Head of caudate nucleus (tissue), 42 donors: Measurements from ENCODE around the gene NOP53.
A peak's percentile ranks its signal among the peaks of the same experiment; 100 is the strongest.
"Not testable (repeated sequence)": the region's sequence is repeated elsewhere in the genome, so short reads cannot be mapped to it uniquely, and the experiment has no call there.

Experiments used
- DNase-seq, 42 donors: peaks; one replicate each; pipeline versions ENCODE4 v3.0.0 to v3.0.0-alpha.2; 2020 to 2021; ENCODE audit warnings: mixed read lengths in 7 of 42
- intact Hi-C: fragments of 100-400 bp; cut with DNase I; formaldehyde crosslinking; loops from one replicate; pipeline ENCODE4 v1.15.0; 2022

The NOP53 gene

DNA sequence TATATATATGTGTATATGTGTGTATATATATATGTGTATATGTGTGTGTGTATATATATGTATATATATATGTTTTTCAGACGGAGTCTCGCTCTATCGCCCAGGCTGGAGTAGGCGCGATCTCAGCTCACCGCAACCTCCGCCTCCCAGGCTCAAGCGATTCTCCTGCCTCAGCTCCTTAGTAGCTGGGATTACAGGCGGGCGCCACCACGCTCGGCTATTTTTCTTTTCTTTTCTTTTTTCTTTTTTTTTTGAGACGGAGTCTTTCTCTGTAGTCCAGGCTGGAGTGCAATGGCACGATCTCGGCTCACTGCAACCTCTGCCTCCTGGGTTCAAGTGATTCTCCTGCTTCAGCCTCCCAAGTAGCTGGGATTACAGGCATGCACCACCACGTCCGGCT is 783 bp downstream of the NOP53 start:
- DNase-seq, intact Hi-C loops: not testable (repeated sequence)

DNA sequence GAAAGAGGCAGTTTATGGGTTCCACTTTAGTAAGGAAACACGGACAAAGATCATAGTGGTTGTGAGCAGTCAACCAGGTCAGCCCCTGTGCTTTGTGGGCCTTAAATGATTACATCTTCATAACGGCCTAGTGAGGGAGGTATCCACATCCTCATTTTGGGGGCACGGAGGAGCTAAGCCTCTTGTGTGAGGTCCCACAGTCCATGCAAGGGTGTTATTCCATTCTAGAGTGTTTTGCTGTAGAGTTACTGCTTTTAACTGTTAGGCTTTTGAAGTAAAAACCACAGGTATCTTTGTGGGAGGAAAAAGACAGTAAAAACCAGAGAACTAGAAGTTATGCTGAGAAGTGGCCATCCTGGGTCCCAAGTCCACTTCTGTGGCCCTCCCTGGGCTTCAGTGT is 4.0 kb downstream of the NOP53 start:
- DNase-seq: no peak
- intact Hi-C loops: no loop called here

DNA sequence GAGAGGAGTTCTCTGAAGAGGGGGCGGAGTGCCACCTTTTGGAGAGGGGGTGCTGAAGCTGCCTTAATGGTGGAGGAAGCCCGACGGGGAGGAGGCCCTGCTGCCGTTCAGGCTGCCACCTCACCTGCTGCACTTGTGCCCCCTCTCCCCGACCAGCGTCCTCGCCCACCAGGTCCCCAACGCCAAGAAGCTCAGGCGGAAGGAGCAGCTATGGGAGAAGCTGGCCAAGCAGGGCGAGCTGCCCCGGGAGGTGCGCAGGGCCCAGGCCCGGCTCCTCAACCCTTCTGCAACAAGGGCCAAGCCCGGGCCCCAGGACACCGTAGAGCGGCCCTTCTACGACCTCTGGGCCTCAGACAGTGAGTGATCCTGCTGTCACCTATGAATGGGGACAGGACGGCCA is 5.4 kb downstream of the NOP53 start:
- intact Hi-C loops: no loop called here
- no peak for DNase-seq

DNA sequence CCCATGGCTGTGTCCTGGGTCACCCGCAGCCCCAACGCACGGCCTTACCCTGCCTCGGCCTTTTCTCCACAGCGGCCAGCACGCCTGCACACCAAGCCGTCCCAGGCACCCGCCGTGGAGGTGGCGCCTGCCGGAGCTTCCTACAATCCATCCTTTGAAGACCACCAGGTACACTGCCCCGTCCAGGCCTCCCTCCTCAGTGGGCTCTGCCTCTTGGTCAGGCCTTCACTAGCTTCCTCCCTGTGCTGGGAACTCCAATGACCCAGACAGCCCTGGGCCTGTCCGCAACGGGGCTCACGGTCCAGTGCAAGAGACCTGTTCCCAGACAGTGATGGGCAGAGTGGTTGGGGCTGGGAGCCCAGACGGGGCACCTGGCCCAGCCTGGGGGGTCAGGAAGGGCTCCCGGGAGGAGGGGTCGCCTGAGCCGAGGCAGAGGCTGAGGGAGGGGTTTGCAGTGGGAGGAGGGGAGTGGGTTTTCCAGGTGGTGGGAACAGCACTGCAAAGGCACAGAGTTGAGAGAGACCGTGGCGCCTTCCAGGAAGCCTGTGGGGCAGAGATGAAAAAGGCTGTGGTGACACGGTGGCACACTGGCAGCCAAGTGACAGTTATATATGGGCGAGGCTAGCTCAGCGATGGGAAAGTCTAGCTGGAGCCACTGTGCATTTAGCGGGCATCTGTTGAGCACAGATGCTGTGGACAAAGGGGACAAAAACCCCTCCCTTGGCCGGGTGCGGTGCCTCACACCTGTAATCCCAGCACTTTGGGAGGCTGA is 7.3 kb downstream of the NOP53 start:
- no peak for DNase-seq
- intact Hi-C loops: no loop called here

DNA sequence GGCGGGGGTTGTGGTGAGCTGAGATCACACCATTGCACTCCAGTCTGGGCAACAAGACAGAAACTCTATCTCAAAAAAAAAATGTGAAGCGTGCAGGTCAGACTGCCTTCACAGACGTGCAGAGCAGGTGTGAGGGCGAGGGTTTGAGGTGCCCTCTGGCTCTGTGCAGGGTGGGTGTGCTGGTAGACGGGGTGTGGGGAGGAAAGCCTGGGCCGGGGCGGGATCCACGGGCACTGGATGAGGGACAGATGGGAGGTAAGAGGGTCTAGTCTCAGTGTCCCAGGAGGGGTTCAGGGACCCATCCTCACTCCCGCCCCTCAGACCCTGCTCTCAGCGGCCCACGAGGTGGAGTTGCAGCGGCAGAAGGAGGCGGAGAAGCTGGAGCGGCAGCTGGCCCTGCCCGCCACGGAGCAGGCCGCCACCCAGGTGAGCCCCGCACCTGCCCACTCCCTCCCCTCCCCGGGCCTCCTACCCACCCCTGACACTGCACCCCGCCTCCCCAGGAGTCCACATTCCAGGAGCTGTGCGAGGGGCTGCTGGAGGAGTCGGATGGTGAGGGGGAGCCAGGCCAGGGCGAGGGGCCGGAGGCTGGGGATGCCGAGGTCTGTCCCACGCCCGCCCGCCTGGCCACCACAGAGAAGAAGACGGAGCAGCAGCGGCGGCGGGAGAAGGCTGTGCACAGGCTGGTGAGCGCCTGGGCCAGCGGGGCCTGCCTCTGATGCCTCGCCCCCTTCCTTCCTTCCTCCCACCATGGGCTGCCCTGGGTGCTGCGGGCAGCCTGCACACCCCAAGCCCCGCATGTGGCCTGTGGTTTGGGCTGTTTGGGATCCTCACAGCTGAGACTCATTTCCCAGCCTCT is 9.1 kb downstream of the NOP53 start:
- no peak for DNase-seq
- intact Hi-C loops: no loop called here

DNA sequence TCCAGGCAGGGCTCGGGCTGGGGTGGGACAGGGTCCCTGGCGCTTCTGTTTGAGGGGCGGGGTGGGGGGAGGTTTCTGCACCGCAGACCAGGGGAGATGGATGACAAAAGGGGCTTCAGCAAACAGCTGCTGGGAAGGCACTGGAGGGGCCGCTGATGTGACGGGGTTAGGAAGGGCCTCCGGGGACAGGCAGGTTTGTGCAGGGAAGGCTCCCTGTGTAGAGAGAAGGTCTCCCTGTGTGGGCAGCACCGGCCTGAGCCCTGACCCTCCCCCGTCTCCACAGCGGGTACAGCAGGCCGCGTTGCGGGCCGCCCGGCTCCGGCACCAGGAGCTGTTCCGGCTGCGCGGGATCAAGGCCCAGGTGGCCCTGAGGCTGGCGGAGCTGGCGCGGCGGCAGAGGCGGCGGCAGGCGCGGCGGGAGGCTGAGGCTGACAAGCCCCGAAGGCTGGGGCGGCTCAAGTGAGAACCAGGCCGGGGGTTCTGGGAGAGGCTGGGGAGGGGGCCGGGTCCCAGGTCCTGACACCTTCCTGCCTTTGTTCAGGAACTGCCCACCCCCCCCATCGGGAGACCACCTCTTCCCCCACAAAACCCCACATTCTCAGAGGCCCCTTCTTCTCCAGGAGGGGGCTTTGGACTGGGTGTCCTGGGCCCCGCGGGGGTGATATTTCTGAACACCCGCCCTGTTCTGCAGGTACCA is 9.9 kb downstream of the NOP53 start:
- DNase-seq: no peak
- intact Hi-C loops: no loop called here

DNA sequence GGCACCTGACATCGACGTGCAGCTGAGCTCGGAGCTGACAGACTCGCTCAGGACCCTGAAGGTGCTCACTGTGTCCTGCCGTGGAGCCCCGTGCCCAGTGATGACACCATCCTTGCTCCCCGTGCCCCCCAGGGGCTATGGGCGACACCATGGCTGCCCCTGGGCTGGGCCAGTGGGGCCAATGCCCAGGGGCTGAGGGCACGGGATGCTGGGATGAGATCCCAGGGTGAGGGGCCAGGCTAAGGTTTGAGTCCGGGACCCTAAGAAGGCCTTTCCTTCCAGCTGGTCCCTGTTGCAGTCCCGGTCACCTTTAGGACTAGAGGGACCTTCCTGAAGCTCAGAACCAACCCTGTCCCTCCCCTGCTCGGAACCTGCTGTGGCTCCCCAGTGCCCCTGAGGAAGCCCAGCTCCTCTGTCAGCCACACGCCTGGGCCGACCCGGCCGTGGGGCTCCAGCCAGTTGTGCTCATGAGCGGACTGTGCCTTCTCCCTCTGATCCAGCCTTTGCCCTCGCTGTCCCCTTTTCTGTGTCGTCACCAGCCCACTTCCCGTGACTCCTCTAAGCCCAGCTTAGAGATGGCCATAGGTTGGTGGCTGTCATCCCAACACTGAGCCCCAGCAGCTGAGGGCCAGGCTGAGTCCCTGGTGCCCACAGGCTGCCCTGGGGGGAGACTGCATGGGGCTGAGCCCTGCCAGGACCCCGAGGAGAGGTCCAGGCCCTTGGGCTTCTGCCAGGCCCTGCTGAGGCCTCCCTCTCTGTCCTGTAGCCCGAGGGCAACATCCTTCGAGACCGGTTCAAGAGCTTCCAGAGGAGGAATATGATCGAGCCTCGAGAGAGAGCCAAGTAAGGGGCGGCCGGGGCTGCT is 10.6 kb downstream of the NOP53 start:
- intact Hi-C loops: no loop called here
- DNase-seq: no peak

DNA sequence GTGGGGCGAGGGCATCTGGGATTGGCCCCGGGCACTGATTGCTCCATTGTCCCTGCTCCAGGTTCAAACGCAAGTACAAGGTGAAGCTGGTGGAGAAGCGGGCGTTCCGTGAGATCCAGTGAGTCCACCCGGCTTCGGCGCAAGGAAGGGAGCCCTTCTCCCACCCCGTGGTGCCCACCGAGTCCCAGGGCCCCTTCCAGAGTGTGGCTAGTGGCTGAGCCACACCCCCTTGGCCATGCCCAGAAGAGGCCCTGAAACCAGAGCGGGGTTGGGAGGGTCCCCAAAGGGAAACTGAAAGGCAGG is 11.2 kb downstream of the NOP53 start:
- no peak for DNase-seq
- intact Hi-C loops: no loop called here

DNA sequence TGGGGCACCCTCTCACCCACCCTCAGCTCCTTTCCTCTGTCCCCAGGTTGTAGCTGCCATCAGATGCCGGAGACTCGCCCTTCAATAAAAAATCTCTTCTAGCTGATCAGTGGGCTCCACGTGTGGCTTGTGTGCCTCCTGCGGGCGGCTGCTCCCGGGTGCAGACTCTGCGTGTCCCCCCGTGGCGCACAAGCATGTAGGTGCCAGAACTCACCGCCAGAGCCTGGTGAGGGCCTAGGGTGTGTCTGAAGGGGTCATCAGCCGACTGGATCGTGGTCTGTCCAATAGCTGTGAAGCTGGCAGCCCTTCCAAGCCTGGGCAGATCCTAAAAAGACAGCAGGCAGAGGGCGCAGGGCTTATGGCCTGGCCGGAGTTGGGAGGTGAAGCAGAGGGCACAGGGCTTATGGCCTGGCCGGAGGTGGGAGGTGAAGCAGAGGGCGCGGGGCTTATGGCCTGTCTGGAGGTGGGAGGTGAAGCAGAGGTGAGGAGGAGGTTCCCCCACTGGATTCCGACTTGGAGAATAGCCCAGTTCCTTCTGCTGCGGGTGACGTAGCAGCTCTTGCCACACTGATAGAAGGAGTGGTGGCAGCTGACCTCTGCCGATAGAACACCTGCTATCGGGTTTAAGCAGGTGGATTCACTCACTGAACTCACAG is 11.7 kb downstream of the NOP53 start:
- intact Hi-C loops: no loop called here
- DNase-seq: no peak

DNA sequence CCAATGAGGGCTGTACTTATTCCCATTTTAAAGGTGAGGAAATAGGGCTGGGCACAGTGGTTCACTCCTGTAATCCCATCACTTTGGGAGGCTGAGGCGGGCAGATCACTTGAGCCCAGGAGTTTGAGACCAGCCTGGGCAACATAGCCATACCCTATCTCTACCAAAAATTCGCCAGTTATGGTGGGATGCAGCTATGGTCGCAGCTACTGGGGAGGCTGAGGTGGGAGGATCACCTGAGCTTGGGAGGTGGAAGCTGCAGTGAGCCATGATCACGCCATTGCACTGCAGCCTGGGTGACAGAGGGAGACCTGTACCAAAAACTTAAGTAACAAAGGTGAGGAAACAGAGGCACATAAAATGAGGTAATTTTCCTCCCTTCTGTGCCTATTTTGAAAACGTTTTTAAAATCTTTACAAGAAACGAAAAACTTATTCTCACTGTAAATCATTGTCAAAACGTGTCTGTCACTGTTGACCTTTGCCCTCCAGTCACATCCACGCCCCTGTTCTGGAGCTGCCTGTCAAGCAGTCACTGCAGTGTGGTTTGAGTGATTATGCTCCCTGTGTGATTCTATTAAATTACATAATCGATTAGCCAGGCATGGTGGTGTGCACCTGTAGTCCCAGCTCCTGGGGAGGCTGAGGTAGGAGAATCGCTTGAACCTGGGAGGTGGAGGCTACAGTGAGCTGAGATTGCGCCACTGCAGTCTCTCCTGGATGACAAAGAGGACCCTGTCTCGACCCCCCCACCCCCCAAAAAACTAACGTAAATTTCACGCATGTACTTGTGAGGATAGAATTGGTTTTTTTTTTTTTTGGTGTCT is 12.5 kb downstream of the NOP53 start:
- DNase-seq: no peak
- intact Hi-C loops: no loop called here

DNA sequence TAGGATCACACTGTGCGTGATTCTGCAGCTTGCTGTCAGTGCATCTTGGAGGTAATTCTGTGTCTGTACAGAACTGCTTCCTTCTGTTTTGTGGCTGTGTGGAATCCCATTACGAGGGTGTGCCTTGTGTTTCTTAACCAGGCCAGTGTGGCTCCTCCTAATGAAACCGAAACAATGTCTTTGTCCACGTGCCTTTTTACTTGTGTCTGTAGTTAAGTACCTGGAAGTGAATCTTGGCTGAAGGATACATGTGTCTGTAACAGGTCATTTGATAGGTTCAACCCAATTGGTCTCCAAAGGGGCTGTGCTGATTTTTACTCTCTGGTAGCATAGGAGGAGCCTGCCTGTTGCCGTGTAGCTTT is 13.1 kb downstream of the NOP53 start:
- intact Hi-C loops: no loop called here
- no peak for DNase-seq

DNA sequence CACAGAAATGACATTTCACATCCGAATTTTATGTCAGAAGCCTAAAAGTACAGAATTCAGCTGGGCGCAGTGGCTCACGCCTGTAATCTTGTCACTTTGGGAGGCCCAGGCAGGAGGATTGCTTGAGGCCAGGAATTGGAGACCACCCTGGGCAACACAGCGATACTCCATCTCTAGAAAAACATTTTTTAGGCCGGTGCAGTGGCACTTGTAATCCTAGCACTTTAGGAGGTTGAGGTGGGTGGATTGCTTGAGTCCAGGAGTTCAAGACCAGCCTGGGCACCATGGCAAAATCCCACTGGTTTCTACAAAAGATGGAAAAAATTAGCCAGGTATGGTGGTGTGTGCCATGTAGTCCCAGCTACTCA is 15.3 kb downstream of the NOP53 start:
- intact Hi-C loops: no loop called here
- no peak for DNase-seq

DNA sequence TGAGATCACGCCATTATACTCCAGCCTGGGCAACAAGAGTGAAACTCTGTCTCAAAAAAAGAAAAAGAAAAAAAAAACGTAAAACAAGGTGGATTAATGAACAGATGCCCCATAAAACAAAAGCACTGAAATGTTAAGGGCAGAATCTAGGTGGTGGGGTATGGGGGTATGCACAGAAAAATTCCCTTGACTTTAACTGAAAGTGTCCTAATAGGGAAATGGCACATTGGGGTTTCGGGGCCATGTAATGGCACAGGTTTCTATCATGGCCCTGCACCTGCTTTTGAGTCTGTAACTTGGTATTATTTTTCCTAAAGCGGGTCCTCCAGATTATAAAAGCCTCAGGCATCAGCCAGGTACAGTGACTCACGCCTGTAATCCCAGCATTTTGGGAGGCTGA is 16.2 kb downstream of the NOP53 start:
- intact Hi-C loops: no loop called here

DNA sequence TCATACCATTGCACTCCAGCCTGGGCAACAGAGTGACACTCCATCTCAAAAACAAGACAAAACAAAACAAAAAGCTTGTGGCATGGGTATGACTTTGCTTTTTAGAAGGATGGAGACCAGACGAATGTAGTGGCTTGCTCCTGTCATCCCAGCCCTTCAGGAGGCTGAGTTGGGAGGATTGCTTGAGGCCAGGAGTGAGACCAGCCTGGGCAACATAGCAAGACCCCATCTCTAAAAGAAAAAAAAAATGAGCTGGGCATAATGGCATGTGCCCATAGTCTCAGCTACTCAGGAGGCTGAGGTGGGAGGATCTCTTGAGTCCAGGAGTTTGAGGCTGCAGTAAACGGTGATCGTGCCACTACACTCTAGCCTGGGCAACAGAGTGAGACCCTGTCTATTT is 16.8 kb downstream of the NOP53 start:
- no peak for DNase-seq
- intact Hi-C loops: no loop called here

More for the DNA sequence above, 16.2 kb downstream of the NOP53 start:
- DNase-seq: no peak

DNA sequence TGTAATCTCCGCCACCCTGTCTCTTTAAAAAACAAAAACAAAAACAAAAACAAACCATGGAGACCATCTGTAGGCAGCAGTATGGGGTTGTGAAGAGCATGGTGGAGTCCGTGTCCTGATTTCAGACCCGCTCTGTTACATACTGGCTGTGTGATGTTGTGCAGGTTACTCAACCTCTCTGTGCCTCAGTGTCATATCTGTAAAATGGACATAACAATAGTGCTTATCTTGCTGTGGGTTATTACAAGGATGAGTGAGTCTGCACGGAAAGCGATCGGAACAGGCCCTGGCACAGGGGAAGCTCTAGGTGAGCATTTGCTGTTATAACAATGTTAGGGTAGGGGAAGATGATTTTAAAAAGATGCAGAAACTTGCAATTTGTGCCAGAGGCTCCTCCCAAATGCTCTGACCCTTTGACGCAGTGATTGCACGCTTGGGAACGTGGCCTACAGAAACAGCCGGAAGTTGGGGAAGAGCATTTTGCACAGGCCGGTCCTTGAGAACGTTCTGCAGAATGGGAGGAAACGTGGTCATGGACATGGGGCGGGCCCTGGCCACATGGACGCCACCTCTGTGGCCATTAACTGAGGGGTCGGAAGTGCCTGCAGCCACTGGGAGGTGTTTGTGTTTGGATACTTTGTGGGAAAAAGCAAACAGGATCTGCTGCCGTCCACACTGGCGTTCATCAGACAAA is 17.4 kb downstream of the NOP53 start:
- no peak for DNase-seq
- intact Hi-C loops: no loop called here

DNA sequence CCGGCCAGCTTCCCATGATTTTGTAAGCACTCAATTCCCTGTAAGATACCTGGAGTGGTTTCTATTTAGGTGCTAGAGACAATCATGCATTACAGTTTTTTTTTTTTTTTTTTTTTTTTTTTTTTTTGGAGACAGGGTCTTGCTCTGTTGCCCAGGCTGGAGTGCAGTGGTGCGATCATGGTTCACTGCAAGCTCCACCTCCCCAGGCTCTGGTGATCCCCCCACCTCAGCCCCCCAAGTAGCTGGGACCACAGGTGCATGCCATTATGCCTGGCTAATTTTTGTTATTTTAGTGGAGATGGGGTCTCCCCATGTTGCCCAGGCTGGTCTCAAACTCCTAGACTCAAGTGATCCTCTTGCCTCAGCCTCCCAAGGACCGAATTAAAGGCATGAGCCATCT is 19.4 kb downstream of the NOP53 start:
- intact Hi-C loops, DNase-seq: not testable (repeated sequence)

DNA sequence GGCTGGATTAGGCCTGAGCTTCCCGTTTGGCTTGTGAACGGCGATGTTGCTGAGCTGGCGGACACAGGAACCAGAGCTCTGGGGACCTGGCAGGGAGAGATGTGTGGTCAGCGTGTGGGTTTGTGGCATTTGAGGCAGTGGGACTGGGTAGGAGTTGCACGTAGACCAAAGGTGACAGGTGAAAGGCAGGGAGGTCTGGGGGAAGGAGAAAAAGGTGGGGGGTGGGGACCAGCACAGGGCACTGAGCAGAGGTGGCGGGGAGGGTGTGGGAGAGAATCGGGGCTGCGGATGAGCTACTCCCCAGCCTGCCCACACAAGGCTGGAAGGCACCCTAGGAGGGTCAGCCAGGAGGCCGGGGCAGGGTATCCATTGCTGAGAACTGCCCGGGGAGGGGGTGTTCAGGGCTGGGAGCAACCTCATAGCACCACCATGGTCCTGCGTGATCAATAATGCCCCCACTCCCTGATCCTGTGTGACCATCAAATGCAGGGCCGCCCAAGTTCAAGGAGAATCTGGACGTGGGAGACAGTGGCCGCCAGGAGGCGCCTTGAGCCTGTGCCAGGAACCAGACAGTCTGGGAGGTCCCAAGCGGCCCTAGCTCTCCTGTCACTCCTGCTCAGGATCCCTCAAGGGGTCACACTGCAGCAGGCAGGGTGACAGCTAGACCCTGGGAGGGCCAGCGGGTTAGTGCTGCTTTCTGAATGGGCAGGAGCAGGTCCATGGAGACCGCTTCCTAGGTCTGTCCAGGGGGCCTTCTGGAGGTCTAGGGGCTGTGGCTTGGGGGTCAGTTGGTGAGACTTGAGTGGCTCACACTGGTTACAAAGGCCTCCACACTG is 20.4 kb downstream of the NOP53 start:
- intact Hi-C loops: no loop called here
- DNase-seq: peak in 41 of 42 donors; percentile 58 to 92 (median 78)
